ENCODE results near the gene SPATA31C2.
"Not testable (repeated sequence)": the region's sequence is repeated elsewhere in the genome, so short reads cannot be mapped to it uniquely, and the experiment has no call there.

Gene SPATA31C2

DNA sequence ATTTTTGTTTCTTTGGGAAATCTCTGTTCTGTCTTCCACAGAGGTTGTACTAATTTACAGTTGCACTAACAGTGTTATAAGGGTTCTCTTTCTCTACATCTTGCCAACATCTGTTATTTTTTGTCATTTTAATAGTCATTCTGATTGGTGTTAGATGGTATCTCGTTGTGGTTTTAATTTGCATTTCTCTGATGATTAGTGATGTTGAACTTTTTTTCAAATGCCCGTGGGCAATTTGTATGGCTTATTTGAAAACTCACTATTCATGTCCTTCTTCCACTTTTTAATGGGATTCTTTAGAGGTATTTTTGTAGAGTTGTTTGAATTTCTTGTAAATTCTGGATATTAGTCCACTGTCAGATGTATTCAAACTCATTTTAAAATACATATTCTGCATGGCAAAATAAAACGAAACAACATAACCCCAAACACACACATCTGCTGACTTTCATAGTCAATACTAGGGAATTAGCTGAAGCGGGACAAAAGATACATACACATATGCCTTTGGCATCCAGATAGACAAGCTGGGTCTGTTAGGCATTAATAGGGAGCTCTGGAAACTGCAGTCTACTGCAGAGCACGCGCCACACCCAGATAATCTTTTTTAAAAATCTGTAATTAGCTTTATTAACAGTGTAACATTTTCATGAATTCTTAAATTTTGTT lies 5.8 kb upstream of the SPATA31C2 start:
- Mint-ChIP-seq H3K36me3 (ENCODE audit: low read depth) (no peaks in the 10 kb centered on the region), H3K4me3 (no peak overlapping the region), H3K9me3 (no peaks in the 10 kb centered on the region), H3K27ac (no peak overlapping the region), H3K27me3 (ENCODE audit: low read depth) (peaks cover 4% of the 10 kb centered on the region), H3K4me1 (no peaks in the 10 kb centered on the region)
- TF ChIP-seq, protein P1, sequence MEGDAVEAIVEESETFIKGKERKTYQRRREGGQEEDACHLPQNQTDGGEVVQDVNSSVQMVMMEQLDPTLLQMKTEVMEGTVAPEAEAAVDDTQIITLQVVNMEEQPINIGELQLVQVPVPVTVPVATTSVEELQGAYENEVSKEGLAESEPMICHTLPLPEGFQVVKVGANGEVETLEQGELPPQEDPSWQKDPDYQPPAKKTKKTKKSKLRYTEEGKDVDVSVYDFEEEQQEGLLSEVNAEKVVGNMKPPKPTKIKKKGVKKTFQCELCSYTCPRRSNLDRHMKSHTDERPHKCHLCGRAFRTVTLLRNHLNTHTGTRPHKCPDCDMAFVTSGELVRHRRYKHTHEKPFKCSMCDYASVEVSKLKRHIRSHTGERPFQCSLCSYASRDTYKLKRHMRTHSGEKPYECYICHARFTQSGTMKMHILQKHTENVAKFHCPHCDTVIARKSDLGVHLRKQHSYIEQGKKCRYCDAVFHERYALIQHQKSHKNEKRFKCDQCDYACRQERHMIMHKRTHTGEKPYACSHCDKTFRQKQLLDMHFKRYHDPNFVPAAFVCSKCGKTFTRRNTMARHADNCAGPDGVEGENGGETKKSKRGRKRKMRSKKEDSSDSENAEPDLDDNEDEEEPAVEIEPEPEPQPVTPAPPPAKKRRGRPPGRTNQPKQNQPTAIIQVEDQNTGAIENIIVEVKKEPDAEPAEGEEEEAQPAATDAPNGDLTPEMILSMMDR (IDR thresholded peaks at IDR 0.05; ENCODE audit: unreplicated experiment in 3 of 3) = no peak

DNA sequence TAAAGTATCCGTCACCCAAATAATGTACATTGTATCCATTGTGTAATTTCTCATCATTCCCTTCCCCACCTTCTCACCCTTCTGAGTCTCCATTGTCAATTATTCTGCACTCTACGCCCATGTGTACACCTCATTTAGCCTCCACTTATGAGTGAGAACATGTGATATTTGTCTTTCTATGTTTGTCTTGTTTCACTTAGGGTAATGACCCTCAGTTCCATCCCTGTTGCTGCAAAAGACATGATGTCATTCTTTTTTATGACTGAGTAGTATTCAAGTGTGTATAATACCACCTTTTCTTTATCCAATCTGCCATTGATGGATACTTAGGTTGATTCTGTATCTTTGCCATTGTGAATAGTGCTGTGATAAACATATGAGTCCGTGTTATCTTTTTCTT lies 4.9 kb upstream of the SPATA31C2 start:
- Mint-ChIP-seq H3K4me3 (no peak overlapping the region), H3K36me3 (ENCODE audit: low read depth) (no peaks in the 10 kb centered on the region), H3K27ac (no peak overlapping the region), H3K9me3 (no peaks in the 10 kb centered on the region), H3K4me1 (no peaks in the 10 kb centered on the region), H3K27me3 (ENCODE audit: low read depth) (peaks cover 4% of the 10 kb centered on the region)
- TF ChIP-seq, protein P1 (IDR thresholded peaks at IDR 0.05; ENCODE audit: unreplicated experiment in 3 of 3) = no peak

DNA sequence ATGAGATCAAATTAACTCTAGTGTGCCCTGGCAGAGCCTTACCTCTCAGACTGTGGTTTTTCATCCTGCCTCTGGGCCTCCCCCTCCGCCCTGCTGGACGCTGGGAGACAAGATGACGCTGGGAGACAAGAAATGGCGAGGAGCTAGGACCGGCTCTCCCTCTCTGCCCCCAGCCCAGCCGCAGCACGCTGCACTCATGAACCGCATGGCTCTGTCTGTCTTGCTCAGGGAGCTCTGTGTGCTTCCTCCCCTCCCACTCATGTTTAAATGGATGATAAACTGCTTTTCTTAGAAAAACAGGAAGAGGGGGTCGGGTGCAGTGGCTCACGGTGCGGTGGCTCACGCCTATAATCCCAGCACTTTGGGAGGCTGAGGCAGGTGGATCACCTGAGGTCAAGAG lies 4.7 kb downstream of the SPATA31C2 start:
- Mint-ChIP-seq H3K27ac (peak overlapping the region in 1 of 3 experiments; percentile 65), H3K4me3 (peak overlapping the region in 1 of 3 experiments; percentile 34)
- not testable (repeated sequence) for H3K36me3 Mint-ChIP-seq (ENCODE audit: low read depth); H3K9me3 Mint-ChIP-seq; H3K4me1 Mint-ChIP-seq; H3K27me3 Mint-ChIP-seq (ENCODE audit: low read depth)

DNA sequence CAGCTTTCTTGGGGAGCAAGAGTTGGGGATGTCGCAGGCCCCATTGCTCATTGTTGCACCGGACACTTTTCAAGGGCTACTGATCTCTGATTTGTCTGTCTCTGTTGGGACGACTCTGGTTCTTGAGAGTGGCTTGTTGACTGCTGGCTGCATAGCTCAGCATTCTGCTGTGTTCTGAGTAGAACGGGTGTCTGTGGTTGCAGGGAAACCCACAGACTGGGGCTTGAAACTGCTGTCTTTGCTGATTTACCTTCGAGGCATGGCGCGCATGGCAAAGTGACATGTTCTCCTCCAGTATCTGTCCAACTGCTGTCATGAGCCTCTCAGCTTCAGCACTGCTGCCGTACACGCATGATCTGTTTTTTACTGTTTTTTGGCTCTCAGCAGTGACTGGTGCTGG lies 8.7 kb downstream of the SPATA31C2 start:
- not testable (repeated sequence) for H3K4me1 Mint-ChIP-seq; H3K27ac Mint-ChIP-seq; H3K9me3 Mint-ChIP-seq; H3K36me3 Mint-ChIP-seq (ENCODE audit: low read depth); H3K27me3 Mint-ChIP-seq (ENCODE audit: low read depth); H3K4me3 Mint-ChIP-seq

DNA sequence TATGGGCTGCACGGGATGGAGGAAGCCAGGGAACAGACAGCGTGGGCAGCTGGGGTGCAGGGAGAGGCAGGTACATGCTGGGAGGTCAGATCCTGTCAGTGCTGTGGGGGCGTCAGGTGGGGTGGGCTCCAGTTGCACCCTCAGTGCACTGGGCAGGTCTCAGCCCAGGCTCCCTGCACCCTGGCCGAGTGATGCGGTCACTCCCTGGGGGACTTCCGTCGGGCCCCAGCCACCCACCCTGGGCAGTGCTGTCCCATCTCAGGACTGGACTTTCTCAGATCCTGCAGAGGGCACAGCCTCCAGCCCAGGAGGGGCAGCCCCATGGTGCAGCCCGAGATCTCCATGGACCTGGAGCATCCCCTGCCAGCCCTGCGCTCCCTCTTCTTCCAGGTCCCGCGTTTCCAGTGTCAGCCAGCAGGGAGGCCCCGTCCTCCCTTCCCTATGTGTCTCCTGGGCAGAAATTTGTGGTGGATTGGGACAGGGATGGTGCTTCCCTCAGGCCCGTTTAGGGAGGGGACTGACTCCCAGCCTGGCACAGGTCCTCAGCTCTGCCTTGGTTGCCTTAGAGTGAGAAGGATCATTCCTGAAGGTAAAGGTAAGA lies 10.5 kb downstream of the SPATA31C2 start:
- not testable (repeated sequence) for H3K27me3 Mint-ChIP-seq (ENCODE audit: low read depth); H3K4me3 Mint-ChIP-seq; H3K36me3 Mint-ChIP-seq (ENCODE audit: low read depth); H3K9me3 Mint-ChIP-seq; H3K27ac Mint-ChIP-seq; H3K4me1 Mint-ChIP-seq

DNA sequence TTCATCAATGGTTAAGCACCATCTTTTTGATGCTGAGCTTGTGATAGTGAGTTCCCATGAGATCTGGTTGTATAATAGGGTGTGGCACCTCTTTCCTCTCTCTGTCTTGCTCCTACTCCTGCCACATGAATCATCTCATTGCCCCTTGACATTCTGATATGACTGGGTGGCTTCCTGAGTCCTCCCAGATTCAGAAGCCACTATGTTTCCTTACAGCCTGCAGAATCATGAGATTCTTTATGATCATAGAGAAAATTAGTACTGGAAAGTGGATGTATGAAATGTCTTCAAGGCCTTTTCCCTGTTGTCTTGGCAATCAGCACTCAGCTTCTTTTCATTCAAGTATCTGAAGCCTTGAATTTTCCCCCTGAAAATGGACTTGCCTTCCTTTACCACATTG lies 14.9 kb downstream of the SPATA31C2 start:
- not testable (repeated sequence) for H3K36me3 Mint-ChIP-seq (ENCODE audit: low read depth); H3K4me3 Mint-ChIP-seq; H3K27ac Mint-ChIP-seq; H3K9me3 Mint-ChIP-seq; H3K27me3 Mint-ChIP-seq (ENCODE audit: low read depth); H3K4me1 Mint-ChIP-seq

DNA sequence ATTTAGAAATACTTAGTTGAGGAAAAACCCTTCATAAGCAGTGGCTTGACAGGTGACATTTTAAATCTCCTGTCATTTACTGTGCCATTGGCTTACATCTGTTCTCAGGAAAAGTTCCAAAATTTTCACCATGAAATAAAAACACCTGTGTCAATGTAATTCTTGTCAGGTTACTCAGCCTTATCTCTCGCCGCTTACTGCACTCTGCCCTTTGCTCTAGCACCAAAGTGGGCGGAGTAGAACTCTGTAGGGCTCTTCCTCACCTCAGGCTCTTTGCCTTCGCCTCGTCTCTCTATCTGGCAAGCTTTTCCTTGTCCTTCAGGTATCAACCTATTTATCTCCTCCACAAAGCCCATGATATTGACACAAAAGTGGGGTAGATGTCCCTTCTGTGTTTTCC lies 20.2 kb downstream of the SPATA31C2 start:
- not testable (repeated sequence) for H3K4me3 Mint-ChIP-seq; H3K27ac Mint-ChIP-seq; H3K36me3 Mint-ChIP-seq (ENCODE audit: low read depth); H3K27me3 Mint-ChIP-seq (ENCODE audit: low read depth); H3K9me3 Mint-ChIP-seq; H3K4me1 Mint-ChIP-seq

DNA sequence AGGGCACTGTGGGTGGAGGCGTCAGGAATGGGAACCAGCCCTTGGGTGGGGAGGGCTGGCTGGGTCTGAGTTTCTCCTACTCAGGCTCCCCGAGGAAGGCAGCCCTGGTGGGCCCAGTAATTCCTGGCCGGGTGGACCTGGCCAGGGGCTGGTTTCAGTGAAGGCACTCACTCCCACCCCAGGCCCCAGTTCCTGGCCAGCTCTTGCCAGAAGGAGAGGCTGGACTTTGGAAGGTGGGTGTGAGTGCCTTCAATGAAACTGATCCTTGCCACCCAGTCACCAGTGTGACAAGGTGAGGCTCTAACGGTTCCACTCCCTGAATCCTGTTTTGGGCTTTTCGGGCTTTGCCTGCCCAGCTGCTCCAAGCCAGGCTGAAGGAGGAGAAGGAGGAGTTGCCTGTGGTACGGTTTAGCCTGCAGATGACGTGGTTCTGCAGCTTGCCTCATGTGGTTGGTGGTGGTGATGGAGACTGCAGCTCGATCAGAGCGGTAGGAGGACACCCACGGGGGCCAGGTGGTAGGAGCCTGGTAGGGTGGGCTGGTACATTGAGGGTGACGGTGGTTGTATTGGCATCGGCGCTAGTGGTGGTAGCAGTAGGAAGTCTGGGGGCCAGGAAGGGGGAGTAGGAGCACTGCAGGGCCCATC lies 23.2 kb downstream of the SPATA31C2 start:
- not testable (repeated sequence) for H3K27me3 Mint-ChIP-seq (ENCODE audit: low read depth); H3K36me3 Mint-ChIP-seq (ENCODE audit: low read depth); H3K9me3 Mint-ChIP-seq; H3K27ac Mint-ChIP-seq; H3K4me1 Mint-ChIP-seq; H3K4me3 Mint-ChIP-seq

DNA sequence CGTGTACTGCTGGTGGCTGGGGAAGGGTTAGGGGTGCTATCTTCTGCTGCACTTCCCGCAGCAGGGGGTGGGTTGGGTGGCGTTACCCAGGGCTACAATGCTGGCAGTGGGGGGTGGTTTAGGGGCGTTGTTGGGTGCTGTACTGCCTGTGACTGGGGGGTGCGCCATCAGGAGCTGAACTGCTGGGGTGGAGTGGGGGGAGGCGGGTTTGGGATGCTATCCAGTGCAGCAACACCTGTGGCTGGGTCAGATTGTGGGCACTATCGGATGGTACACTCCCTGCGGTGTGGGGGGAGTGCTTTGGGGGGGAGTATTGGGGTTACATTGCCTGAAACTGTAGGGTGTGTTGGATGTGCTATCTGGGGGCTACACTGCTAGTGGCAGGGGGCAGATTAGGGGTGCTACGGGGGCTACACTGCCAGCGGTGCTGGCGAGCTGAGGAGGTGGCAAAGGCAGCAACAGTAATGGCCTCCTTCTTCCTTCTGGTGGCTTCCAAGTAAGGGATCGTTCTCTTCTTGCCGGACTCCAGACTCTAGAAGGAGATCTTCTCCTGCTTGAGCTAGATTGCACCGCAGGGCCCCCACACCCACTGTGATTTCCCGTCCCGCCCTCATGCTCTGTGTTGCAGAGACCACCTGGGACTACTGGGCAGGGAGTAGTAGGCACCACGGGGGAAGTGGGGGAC lies 23.9 kb downstream of the SPATA31C2 start:
- not testable (repeated sequence) for H3K36me3 Mint-ChIP-seq (ENCODE audit: low read depth); H3K4me1 Mint-ChIP-seq; H3K9me3 Mint-ChIP-seq; H3K4me3 Mint-ChIP-seq; H3K27ac Mint-ChIP-seq; H3K27me3 Mint-ChIP-seq (ENCODE audit: low read depth)

DNA sequence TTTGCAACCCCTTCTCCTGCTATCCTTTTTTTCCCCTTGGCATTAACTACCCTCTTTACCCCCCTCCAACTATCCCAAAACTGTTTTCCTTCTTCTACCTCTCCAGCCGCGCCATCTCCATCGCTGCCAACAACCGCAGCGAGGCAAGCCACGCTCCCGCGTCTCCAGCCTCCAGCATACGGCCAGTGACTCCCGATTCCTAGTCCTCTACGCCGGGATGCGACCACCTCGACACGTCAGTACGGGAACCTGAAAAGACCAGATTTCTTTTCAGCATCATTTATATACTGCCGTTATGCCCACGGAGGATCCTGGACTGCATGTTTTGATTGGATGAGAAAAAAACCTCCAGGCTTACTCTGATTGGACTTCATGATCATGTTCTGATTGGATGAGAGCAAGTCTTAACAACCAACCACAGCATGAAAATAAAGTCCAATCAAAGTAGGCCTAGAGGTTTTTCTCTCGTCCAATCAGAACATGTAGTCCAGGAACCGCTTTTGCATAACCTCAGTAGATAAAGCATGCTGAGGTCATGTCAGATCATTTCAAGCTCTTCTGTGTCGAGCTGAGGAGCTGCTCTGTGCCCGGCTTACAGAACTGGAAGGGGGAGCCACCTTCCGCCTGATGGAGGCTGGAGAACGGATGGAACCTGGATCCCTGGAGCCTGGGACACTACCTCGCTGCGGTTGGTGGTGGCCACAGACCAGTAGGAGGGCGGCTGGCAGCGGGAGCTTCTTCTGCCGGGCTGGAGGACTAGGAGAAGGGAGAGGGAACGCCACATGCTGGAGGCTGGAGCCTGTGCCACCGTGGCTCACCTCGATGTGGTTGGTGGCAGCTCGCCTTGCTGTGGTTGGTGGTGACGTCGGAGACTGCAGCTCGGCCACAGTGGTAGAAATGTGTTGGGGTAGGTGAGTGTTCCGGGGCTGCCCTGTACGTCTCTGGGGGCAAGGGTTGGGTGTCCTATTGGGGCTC lies 24.8 kb downstream of the SPATA31C2 start:
- H3K4me1 Mint-ChIP-seq, H3K4me3 Mint-ChIP-seq: not testable (repeated sequence)

More for the DNA sequence above, 24.8 kb downstream of the SPATA31C2 start:
- not testable (repeated sequence) for H3K9me3 Mint-ChIP-seq; H3K27me3 Mint-ChIP-seq (ENCODE audit: low read depth); H3K27ac Mint-ChIP-seq; H3K36me3 Mint-ChIP-seq (ENCODE audit: low read depth)
